H9 (cell line): ENCODE data around the gene NFIX. TPM values are rescaled to one million over a fixed set of nuclear protein-coding genes. Genes with fewer than 3 reads are reported as not detected.

Source experiments
- DNase-seq: peaks from one replicate; pipeline ENCODE4 v3.0.0-alpha.2; 2017
- H2AFZ ChIP-seq: one replicate; pipeline ENCODE4 v1.6.1; 2013; ENCODE audit warnings: mild to moderate bottlenecking, low read length, control low read depth, moderate library complexity
- H2AK5ac ChIP-seq: 2 replicates; pipeline ENCODE4 v1.6.1; 2013; ENCODE audit warnings: low read length, control low read depth, mixed read lengths; ENCODE audit not compliant: insufficient read length
- H2BK120ac ChIP-seq: one replicate; pipeline ENCODE4 v1.6.1; 2013; ENCODE audit warnings: low read depth, mild to moderate bottlenecking, low read length, control low read depth, inconsistent platforms; ENCODE audit not compliant: poor library complexity, severe bottlenecking
- H2BK12ac ChIP-seq: 2 replicates; pipeline ENCODE4 v1.6.1; 2013; ENCODE audit warnings: low read length, control low read depth, mixed read lengths, low read depth; ENCODE audit not compliant: insufficient read length
- H2BK15ac ChIP-seq: 2 replicates; pipeline ENCODE4 v1.6.1; 2013; ENCODE audit warnings: low read depth, low read length, control low read depth
- H2BK20ac ChIP-seq: one replicate; pipeline ENCODE4 v1.6.1; 2013; ENCODE audit warnings: low read depth, mild to moderate bottlenecking, low read length, control low read depth, inconsistent platforms; ENCODE audit not compliant: poor library complexity, severe bottlenecking
- H2BK5ac ChIP-seq: 2 replicates; pipeline ENCODE4 v1.6.1; 2013; ENCODE audit warnings: low read length, control low read depth, mixed read lengths; ENCODE audit not compliant: insufficient read length
- H3K14ac ChIP-seq: 2 replicates; pipeline ENCODE4 v1.6.1; 2013; ENCODE audit warnings: low read length, control low read depth; ENCODE audit not compliant: insufficient read depth
- H3K18ac ChIP-seq: 2 replicates; pipeline ENCODE4 v1.6.1; 2013; ENCODE audit warnings: low read depth, mild to moderate bottlenecking, mixed read lengths, low read length, control low read depth; ENCODE audit not compliant: insufficient read length
- H3K23ac ChIP-seq: 2 replicates; pipeline ENCODE4 v1.6.1; 2013; ENCODE audit warnings: low read length, control low read depth, mixed read lengths, low read depth; ENCODE audit not compliant: insufficient read length
- H3K23me2 ChIP-seq: 2 replicates; pipeline ENCODE4 v1.6.1; 2013; ENCODE audit warnings: low read depth, mild to moderate bottlenecking, mixed read lengths, low read length, control low read depth; ENCODE audit not compliant: insufficient read length, poor library complexity, severe bottlenecking
- H3K27ac ChIP-seq: 2 replicates; pipeline ENCODE4 v1.5.1; 2013; ENCODE audit warnings: low read length, control low read depth, mixed read lengths, low read depth; ENCODE audit not compliant: insufficient read length
- H3K27me3 ChIP-seq: 2 replicates; pipeline ENCODE4 v1.6.1; 2013; ENCODE audit warnings: low read length, control low read depth, inconsistent platforms; ENCODE audit not compliant: insufficient read depth
- H3K4ac ChIP-seq: 2 replicates; pipeline ENCODE4 v1.6.1; 2013; ENCODE audit warnings: low read depth, mild to moderate bottlenecking, control low read depth, inconsistent platforms, low read length, moderate library complexity
- H3K4me1 ChIP-seq: 2 replicates; pipeline ENCODE4 v1.6.1; 2013; ENCODE audit warnings: low read length, control low read depth, inconsistent platforms; ENCODE audit not compliant: insufficient read depth
- H3K4me2 ChIP-seq: 2 replicates; pipeline ENCODE4 v1.6.1; 2013; ENCODE audit warnings: low read length, control low read depth, mixed read lengths; ENCODE audit not compliant: insufficient read length, insufficient read depth
- H3K56ac ChIP-seq: 2 replicates; pipeline ENCODE4 v1.6.1; 2013; ENCODE audit warnings: low read depth, mild to moderate bottlenecking, mixed read lengths, low read length, control low read depth; ENCODE audit not compliant: insufficient read length
- H3K79me1 ChIP-seq: 2 replicates; pipeline ENCODE4 v1.6.1; 2013; ENCODE audit warnings: low read depth, mild to moderate bottlenecking, moderate library complexity, low read length, control low read depth, inconsistent platforms; ENCODE audit not compliant: insufficient read depth, poor library complexity, severe bottlenecking
- H3K79me2 ChIP-seq: 2 replicates; pipeline ENCODE4 v1.6.1; 2013; ENCODE audit warnings: low read length, control low read depth, inconsistent platforms; ENCODE audit not compliant: insufficient read depth
- H3K9ac ChIP-seq: 2 replicates; pipeline ENCODE4 v1.6.1; 2013; ENCODE audit warnings: low read length, control low read depth, mixed read lengths; ENCODE audit not compliant: insufficient read length; ENCODE audit errors: extremely low read depth
- H3K9me3 ChIP-seq: one replicate; pipeline ENCODE4 v1.6.1; 2013; ENCODE audit warnings: low read depth, low read length, inconsistent platforms; ENCODE audit not compliant: control insufficient read depth
- H3T11ph ChIP-seq: one replicate; pipeline ENCODE4 v1.6.1; 2013; ENCODE audit warnings: mild to moderate bottlenecking, low read length, control low read depth, inconsistent platforms
- H4K20me1 ChIP-seq: one replicate; pipeline ENCODE4 v1.6.1; 2013; ENCODE audit not compliant: control insufficient read depth, insufficient read length, insufficient read depth
- H4K5ac ChIP-seq: 2 replicates; pipeline ENCODE4 v1.6.1; 2013; ENCODE audit warnings: low read depth, mild to moderate bottlenecking, mixed read lengths, low read length, control low read depth; ENCODE audit not compliant: insufficient read length
- H4K8ac ChIP-seq: replicated peaks from 2 replicates; pipeline ENCODE4 v1.6.1; 2013; ENCODE audit warnings: low read length, control low read depth, mixed read lengths, low read depth; ENCODE audit not compliant: insufficient read length
- H4K91ac ChIP-seq: 2 replicates; pipeline ENCODE4 v1.6.1; 2013; ENCODE audit warnings: low read depth, mild to moderate bottlenecking, moderate library complexity, mixed read lengths, low read length, control low read depth; ENCODE audit not compliant: insufficient read length
- H3K27ac Mint-ChIP-seq, 3 experiments: 2 replicates in 2 of 3; 3 replicates in 1 of 3; pipeline ENCODE4 v1.8.0; 2020 to 2021; ENCODE audit warnings: mixed read lengths in 3 of 3, mild to moderate bottlenecking in 1 of 3, moderate library complexity in 1 of 3
- H3K27me3 Mint-ChIP-seq: 2 replicates; pipeline ENCODE4 v1.8.0; 2021; ENCODE audit warnings: low read depth, mild to moderate bottlenecking, moderate library complexity, mixed read lengths
- H3K36me3 Mint-ChIP-seq, 3 experiments: 2 replicates in 2 of 3; 3 replicates in 1 of 3; pipeline ENCODE4 v1.8.0; 2020 to 2021; ENCODE audit warnings: low read depth in 3 of 3, mixed read lengths in 3 of 3; ENCODE audit not compliant: insufficient read depth in 1 of 3
- H3K4me1 Mint-ChIP-seq, 2 experiments: 2 replicates each; pipeline ENCODE4 v1.8.0; 2020; ENCODE audit warnings: mixed read lengths in 2 of 2
- H3K4me3 Mint-ChIP-seq, 2 experiments: 2 replicates in 1 of 2; 3 replicates in 1 of 2; pipeline ENCODE4 v1.8.0; 2020 to 2021; ENCODE audit warnings: mild to moderate bottlenecking in 2 of 2, mixed read lengths in 2 of 2, moderate library complexity in 1 of 2
- H3K9me3 Mint-ChIP-seq, 2 experiments: 2 replicates in 1 of 2; 3 replicates in 1 of 2; pipeline ENCODE4 v1.8.0; 2020; ENCODE audit warnings: mild to moderate bottlenecking in 2 of 2, mixed read lengths in 2 of 2, moderate library complexity in 1 of 2
- CTCF ChIP-seq: fragments of 200-600 bp; sonication (generic); conservative IDR thresholded peaks from 3 replicates; pipeline ENCODE4 v1.8.0; 2021; ENCODE audit warnings: antibody characterized with exemption, mild to moderate bottlenecking
- WGBS: extraction: QIAGEN DNeasy Blood & Tissue Kit; methylation state at CpG from one replicate; pipeline ENCODE4 v1.1.7; 2013; ENCODE audit warnings: missing lambda C conversion rate, low lambda C conversion rate, mixed read lengths; ENCODE audit not compliant: insufficient read length; ENCODE audit errors: extremely low coverage; 5-methylcytosine and 5-hydroxymethylcytosine counted together
- total RNA-seq: library from RNA; stranded (reverse); gene quantifications from 2 replicates; pipeline ENCODE4 v1.2.1, GENCODE V29; 2021

Gene NFIX
- total RNA-seq, 1 experiment from 2014 or later: 0.31 TPM

- no peak overlapping the region for H4K5ac ChIP-seq
- H2BK12ac ChIP-seq: no peak overlapping the region
- H3K79me1 ChIP-seq: no peaks in the 10 kb centered on the region
- H3K27ac ChIP-seq: no peak overlapping the region
- H3K23ac ChIP-seq: no peak overlapping the region
- no peak overlapping the region for H3K18ac ChIP-seq
- H3T11ph ChIP-seq: no peak overlapping the region
- H2BK15ac ChIP-seq: no peak overlapping the region
- WGBS: no CpG with 5 or more reads among the region's 16 CpGs
- no peak overlapping the region for H2AFZ ChIP-seq
- no peak overlapping the region for H2BK20ac ChIP-seq
- no peak overlapping the region for H4K8ac ChIP-seq
- H3K79me2 ChIP-seq: no peaks in the 10 kb centered on the region; the same call in 1 of the 2 replicates
- no peak overlapping the region for H3K56ac ChIP-seq
- Mint-ChIP-seq H3K27me3 (no peaks in the 10 kb centered on the region; the same call in 1 of the 2 replicates), H3K9me3 (no peaks in the 10 kb centered on the region; a peak in 1 of 5 replicates), H3K36me3 (peaks cover 8 to 17% (median 13%) of the 10 kb centered on the region in 3 experiments; a peak in 5 of 7 replicates), H3K27ac (no peak overlapping the region), H3K4me3 (peak overlapping the region in 1 of 2 experiments; percentile 50; a peak in 2 of 5 replicates), H3K4me1 (peaks cover 11 to 12% of the 10 kb centered on the region in 2 experiments)
- no peak overlapping the region for H2BK120ac ChIP-seq
- no peak overlapping the region for H3K4ac ChIP-seq
- H2AK5ac ChIP-seq: no peak overlapping the region
- no peak overlapping the region for H3K14ac ChIP-seq
- peaks cover 13% of the 10 kb centered on the region for H3K23me2 ChIP-seq
- no peak overlapping the region for H3K4me2 ChIP-seq
- no peaks in the 10 kb centered on the region for H3K9me3 ChIP-seq
- H3K9ac ChIP-seq: no peak overlapping the region
- no peaks in the 10 kb centered on the region for H3K4me1 ChIP-seq
- H4K91ac ChIP-seq: no peak overlapping the region
- no peak overlapping the region for H2BK5ac ChIP-seq
- no peaks in the 10 kb centered on the region for H3K27me3 ChIP-seq
- no peak for DNase-seq
- H4K20me1 ChIP-seq: no peaks in the 10 kb centered on the region
- TF ChIP-seq CTCF: no peak
Observed at GRCh38 chr19:13146763-13147563, 151.7 kb downstream of the NFIX start.

Other genes with a start within 250 kb of the NFIX start
- 1.6 and 2.0 TPM in 2 replicates for gene BEST2, start 243.7 kb upstream of the NFIX start, total RNA-seq
- 56.8 and 64.7 TPM in 2 replicates for gene HOOK2, start 219.9 kb upstream of the NFIX start, total RNA-seq
- gene JUNB, start 204.0 kb upstream of the NFIX start, total RNA-seq: 15.9 and 18.0 TPM in 2 replicates
- 468 and 485 TPM in 2 replicates for gene PRDX2, start 193.7 kb upstream of the NFIX start, total RNA-seq
- 45.8 and 48.1 TPM in 2 replicates for gene THSD8, start 193.4 kb upstream of the NFIX start, total RNA-seq
- gene RNASEH2A, start 188.9 kb upstream of the NFIX start, total RNA-seq: 79.5 and 86.0 TPM in 2 replicates
- gene RTBDN, start 160.9 kb upstream of the NFIX start, total RNA-seq: 5.6 and 6.4 TPM in 2 replicates
- 11.8 and 15.1 TPM in 2 replicates for gene MAST1, start 157.0 kb upstream of the NFIX start, total RNA-seq
- gene DNASE2, start 114.0 kb upstream of the NFIX start, total RNA-seq: 23.8 and 26.0 TPM in 2 replicates
- 0.37 and 0.53 TPM in 2 replicates for gene KLF1, start 108.3 kb upstream of the NFIX start, total RNA-seq
- gene GCDH, start 104.3 kb upstream of the NFIX start, total RNA-seq: 53.2 and 54.4 TPM in 2 replicates
- gene SYCE2, start 76.2 kb upstream of the NFIX start, total RNA-seq: 1.4 and 1.9 TPM in 2 replicates
- 108 and 110 TPM in 2 replicates for gene FARSA, start 61.8 kb upstream of the NFIX start, total RNA-seq
- 887 and 938 TPM in 2 replicates for gene CALR, start 56.9 kb upstream of the NFIX start, total RNA-seq
- gene RAD23A, start 49.6 kb upstream of the NFIX start, total RNA-seq: 62.2 and 67.0 TPM in 2 replicates
- 44.5 and 45.6 TPM in 2 replicates for gene GADD45GIP1, start 38.3 kb upstream of the NFIX start, total RNA-seq
- gene DAND5, start 25.9 kb upstream of the NFIX start, total RNA-seq: 0.11 and 0.13 TPM in 2 replicates
- gene LYL1, start 107.4 kb downstream of the NFIX start, total RNA-seq: 0.63 and 0.86 TPM in 2 replicates
- 92.8 and 95.7 TPM in 2 replicates for gene TRMT1, start 121.3 kb downstream of the NFIX start, total RNA-seq
- gene NACC1, start 122.8 kb downstream of the NFIX start, total RNA-seq: 198 and 210 TPM in 2 replicates
- 39.4 and 40.5 TPM in 2 replicates for gene STX10, start 154.9 kb downstream of the NFIX start, total RNA-seq
- gene IER2, start 154.9 kb downstream of the NFIX start, total RNA-seq: 160 and 165 TPM in 2 replicates